Measurements from ENCODE around the gene GALNT2. TPM values are rescaled to one million over a fixed set of nuclear protein-coding genes. Genes with fewer than 3 reads are reported as not detected.

Gene GALNT2
- polyA plus RNA-seq, 2 donors: 11.2 to 15.3 TPM

DNA sequence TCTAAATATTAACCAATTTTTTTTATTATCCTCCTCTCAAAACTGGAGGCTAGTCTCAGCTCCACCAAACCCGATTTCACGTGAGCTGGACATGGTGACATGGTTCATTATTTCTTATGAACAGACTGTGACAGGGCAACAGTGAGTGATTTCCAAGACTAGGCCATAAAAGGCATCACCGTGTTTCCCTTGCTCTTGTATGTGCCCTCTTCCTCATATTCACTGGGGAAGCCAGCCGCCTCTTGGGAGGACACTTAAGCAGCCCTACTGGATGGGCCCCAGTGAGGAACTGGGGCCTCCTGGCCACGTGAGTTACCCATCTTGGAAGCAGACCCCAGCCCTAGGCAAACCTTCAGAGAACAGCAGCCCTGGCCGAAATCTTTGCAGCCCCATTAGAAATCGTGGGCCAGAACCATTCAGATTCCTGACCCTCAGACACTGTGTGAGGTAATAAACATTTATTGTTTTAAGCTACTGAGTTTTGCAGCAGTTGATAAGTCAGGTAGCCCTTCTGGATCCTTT is 105.0 kb downstream of the GALNT2 start:
- H3K36me3 ChIP-seq (ENCODE audit: control insufficient read depth in 2 of 2, insufficient read depth in 2 of 2, low read length in 1 of 2): no peaks in the 10 kb centered on the region
- 91 to 93% methylated on average over 7 of the region's 7 CpGs for WGBS, 2 donors
- H3K27me3 ChIP-seq (ENCODE audit: control insufficient read depth in 1 of 2, insufficient read depth in 2 of 2, low read length in 2 of 2): no peaks in the 10 kb centered on the region
- H3K9me3 ChIP-seq (ENCODE audit: control insufficient read depth in 2 of 2, insufficient read depth in 1 of 2, low read depth in 1 of 2, low read length in 1 of 2): no peaks in the 10 kb centered on the region
- no peak overlapping the region for H3K4me3 ChIP-seq (ENCODE audit: low read depth in 1 of 2, low read length in 2 of 2)
- no peak overlapping the region for H3K27ac ChIP-seq (ENCODE audit: low read depth in 2 of 2, low read length in 1 of 2)
- H3K4me1 ChIP-seq (ENCODE audit: control insufficient read depth in 2 of 2, insufficient read depth in 2 of 2, low read length in 1 of 2): peaks cover 2% of the 10 kb centered on the region in 2 donors

GRCh38 chr1:230173187-230173975 is 106.3 kb downstream of the GALNT2 start:
- Histone ChIP-seq H3K36me3 (ENCODE audit: control insufficient read depth in 2 of 2, insufficient read depth in 2 of 2, low read length in 1 of 2) (no peaks in the 10 kb centered on the region), H3K27ac (ENCODE audit: low read depth in 2 of 2, low read length in 1 of 2) (no peak overlapping the region), H3K27me3 (ENCODE audit: control insufficient read depth in 1 of 2, insufficient read depth in 2 of 2, low read length in 2 of 2) (no peaks in the 10 kb centered on the region), H3K4me3 (ENCODE audit: low read depth in 1 of 2, low read length in 2 of 2) (no peak overlapping the region), H3K4me1 (ENCODE audit: control insufficient read depth in 2 of 2, insufficient read depth in 2 of 2, low read length in 1 of 2) (peaks cover 2% of the 10 kb centered on the region in 2 donors), H3K9me3 (ENCODE audit: control insufficient read depth in 2 of 2, insufficient read depth in 1 of 2, low read depth in 1 of 2, low read length in 1 of 2) (no peaks in the 10 kb centered on the region)
- WGBS, 2 donors: 95 to 96% methylated on average over 11 of the region's 11 CpGs

GRCh38 chr1:230174041-230174440 is 107.0 kb downstream of the GALNT2 start:
- WGBS, 2 donors: 85 to 87% methylated on average over 7 of the region's 7 CpGs
- H3K27me3 ChIP-seq (ENCODE audit: control insufficient read depth in 1 of 2, insufficient read depth in 2 of 2, low read length in 2 of 2): no peaks in the 10 kb centered on the region
- H3K9me3 ChIP-seq (ENCODE audit: control insufficient read depth in 2 of 2, insufficient read depth in 1 of 2, low read depth in 1 of 2, low read length in 1 of 2): no peaks in the 10 kb centered on the region
- peaks cover 2% of the 10 kb centered on the region in 2 donors for H3K4me1 ChIP-seq (ENCODE audit: control insufficient read depth in 2 of 2, insufficient read depth in 2 of 2, low read length in 1 of 2)
- no peak overlapping the region for H3K27ac ChIP-seq (ENCODE audit: low read depth in 2 of 2, low read length in 1 of 2)
- no peaks in the 10 kb centered on the region for H3K36me3 ChIP-seq (ENCODE audit: control insufficient read depth in 2 of 2, insufficient read depth in 2 of 2, low read length in 1 of 2)
- H3K4me3 ChIP-seq (ENCODE audit: low read depth in 1 of 2, low read length in 2 of 2): no peak overlapping the region

DNA sequence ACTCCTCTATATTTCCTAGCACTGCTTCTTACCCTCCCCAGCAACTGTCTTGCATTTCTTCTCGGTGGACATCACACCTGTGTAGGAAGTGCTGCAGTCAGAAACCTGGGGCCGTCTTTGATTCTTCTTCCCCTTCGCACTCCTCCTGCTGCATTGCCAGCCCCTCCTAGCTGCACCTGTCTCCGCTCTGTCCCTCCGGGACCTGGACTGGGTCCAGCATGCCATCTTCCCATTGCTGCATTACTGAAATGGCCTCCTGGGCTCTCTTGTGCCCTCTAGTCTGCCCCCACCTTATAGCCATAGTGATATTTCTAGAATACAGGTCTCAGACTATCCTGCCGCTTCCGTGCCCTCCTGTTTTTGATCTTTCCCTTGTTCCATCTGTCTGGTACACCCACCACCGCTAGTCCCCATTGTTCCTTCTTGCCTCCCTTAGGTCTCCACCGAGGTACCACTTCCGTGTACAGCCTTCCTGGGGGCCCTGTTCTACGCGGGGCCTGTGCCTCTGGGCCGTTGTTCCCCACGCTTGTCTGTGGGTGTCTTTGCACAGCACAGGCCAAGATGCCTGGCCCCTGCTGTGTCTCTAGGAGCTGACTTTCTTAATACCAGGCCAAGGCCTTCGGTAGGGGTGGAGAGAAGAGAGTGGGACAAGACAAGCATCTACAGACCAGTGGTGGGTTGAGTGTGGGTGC is 107.6 kb downstream of the GALNT2 start:
- H3K4me1 ChIP-seq (ENCODE audit: control insufficient read depth in 2 of 2, insufficient read depth in 2 of 2, low read length in 1 of 2): peaks cover 2% of the 10 kb centered on the region in 2 donors
- H3K27me3 ChIP-seq (ENCODE audit: control insufficient read depth in 1 of 2, insufficient read depth in 2 of 2, low read length in 2 of 2): no peaks in the 10 kb centered on the region
- H3K27ac ChIP-seq (ENCODE audit: low read depth in 2 of 2, low read length in 1 of 2): no peak overlapping the region
- H3K9me3 ChIP-seq (ENCODE audit: control insufficient read depth in 2 of 2, insufficient read depth in 1 of 2, low read depth in 1 of 2, low read length in 1 of 2): no peaks in the 10 kb centered on the region
- H3K4me3 ChIP-seq (ENCODE audit: low read depth in 1 of 2, low read length in 2 of 2): no peak overlapping the region
- no peaks in the 10 kb centered on the region for H3K36me3 ChIP-seq (ENCODE audit: control insufficient read depth in 2 of 2, insufficient read depth in 2 of 2, low read length in 1 of 2)
- 90 to 95% methylated on average over 15 of the region's 15 CpGs for whole genome bisulfite sequencing, 2 donors

GRCh38 chr1:230175163-230175747 is 108.2 kb downstream of the GALNT2 start:
- Histone ChIP-seq H3K27me3 (ENCODE audit: control insufficient read depth in 1 of 2, insufficient read depth in 2 of 2, low read length in 2 of 2) (no peaks in the 10 kb centered on the region), H3K36me3 (ENCODE audit: control insufficient read depth in 2 of 2, insufficient read depth in 2 of 2, low read length in 1 of 2) (no peaks in the 10 kb centered on the region), H3K9me3 (ENCODE audit: control insufficient read depth in 2 of 2, insufficient read depth in 1 of 2, low read depth in 1 of 2, low read length in 1 of 2) (no peaks in the 10 kb centered on the region), H3K27ac (ENCODE audit: low read depth in 2 of 2, low read length in 1 of 2) (no peak overlapping the region), H3K4me3 (ENCODE audit: low read depth in 1 of 2, low read length in 2 of 2) (no peak overlapping the region), H3K4me1 (ENCODE audit: control insufficient read depth in 2 of 2, insufficient read depth in 2 of 2, low read length in 1 of 2) (peaks cover 2% of the 10 kb centered on the region in 2 donors)
- WGBS, 2 donors: 65 to 82% methylated on average over 4 of the region's 4 CpGs

DNA sequence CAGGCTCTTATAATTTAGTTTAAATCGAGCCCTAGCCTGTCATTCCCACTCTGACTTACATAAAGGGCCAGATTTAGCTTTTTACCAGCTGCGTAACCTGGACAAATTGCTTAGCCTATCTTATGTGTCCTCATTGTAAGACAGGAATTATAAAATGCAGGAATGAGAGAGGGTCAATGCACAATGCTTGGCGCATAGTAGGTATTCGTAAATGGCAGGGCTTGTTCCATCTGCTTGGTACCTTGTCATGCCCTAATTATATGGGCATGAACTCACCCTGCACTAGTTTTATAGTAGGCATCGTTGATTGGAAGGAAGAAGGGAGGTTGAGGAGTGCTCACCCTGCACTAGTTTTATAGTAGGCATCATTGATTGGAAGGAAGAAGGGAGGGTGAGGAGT is 108.8 kb downstream of the GALNT2 start:
- 89 to 90% methylated on average over 5 of the region's 5 CpGs for WGBS, 2 donors
- Histone ChIP-seq H3K27ac (ENCODE audit: low read depth in 2 of 2, low read length in 1 of 2) (no peak overlapping the region), H3K9me3 (ENCODE audit: control insufficient read depth in 2 of 2, insufficient read depth in 1 of 2, low read depth in 1 of 2, low read length in 1 of 2) (no peaks in the 10 kb centered on the region), H3K27me3 (ENCODE audit: control insufficient read depth in 1 of 2, insufficient read depth in 2 of 2, low read length in 2 of 2) (no peaks in the 10 kb centered on the region), H3K36me3 (ENCODE audit: control insufficient read depth in 2 of 2, insufficient read depth in 2 of 2, low read length in 1 of 2) (no peaks in the 10 kb centered on the region), H3K4me3 (ENCODE audit: low read depth in 1 of 2, low read length in 2 of 2) (no peak overlapping the region), H3K4me1 (ENCODE audit: control insufficient read depth in 2 of 2, insufficient read depth in 2 of 2, low read length in 1 of 2) (peaks cover 0 to 2% of the 10 kb centered on the region in 2 donors)

DNA sequence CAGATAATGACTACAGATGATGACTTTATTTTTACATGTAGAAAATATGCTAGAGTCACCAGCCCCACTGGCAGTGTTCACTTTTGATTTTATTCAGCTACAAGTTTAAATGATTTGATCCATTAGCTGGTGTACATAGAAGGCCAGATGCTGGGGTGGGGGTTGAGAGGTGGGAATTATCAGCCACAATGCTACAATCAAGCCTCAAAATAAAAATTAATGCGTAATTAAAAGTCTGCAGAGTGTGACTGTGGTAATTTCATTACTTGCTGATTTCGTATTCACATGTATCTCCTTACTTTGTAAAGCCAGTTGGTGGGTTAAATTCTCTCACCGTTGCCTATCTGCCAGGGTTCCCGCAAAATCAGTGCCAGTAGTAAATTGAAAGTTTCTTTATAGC is 109.3 kb downstream of the GALNT2 start:
- Histone ChIP-seq H3K4me1 (ENCODE audit: control insufficient read depth in 2 of 2, insufficient read depth in 2 of 2, low read length in 1 of 2) (peaks cover 0 to 2% of the 10 kb centered on the region in 2 donors), H3K4me3 (ENCODE audit: low read depth in 1 of 2, low read length in 2 of 2) (no peak overlapping the region), H3K27me3 (ENCODE audit: control insufficient read depth in 1 of 2, insufficient read depth in 2 of 2, low read length in 2 of 2) (no peaks in the 10 kb centered on the region), H3K27ac (ENCODE audit: low read depth in 2 of 2, low read length in 1 of 2) (no peak overlapping the region), H3K36me3 (ENCODE audit: control insufficient read depth in 2 of 2, insufficient read depth in 2 of 2, low read length in 1 of 2) (no peaks in the 10 kb centered on the region), H3K9me3 (ENCODE audit: control insufficient read depth in 2 of 2, insufficient read depth in 1 of 2, low read depth in 1 of 2, low read length in 1 of 2) (no peaks in the 10 kb centered on the region)
- WGBS, 2 donors: 66 to 76% methylated on average over 4 of the region's 4 CpGs

DNA sequence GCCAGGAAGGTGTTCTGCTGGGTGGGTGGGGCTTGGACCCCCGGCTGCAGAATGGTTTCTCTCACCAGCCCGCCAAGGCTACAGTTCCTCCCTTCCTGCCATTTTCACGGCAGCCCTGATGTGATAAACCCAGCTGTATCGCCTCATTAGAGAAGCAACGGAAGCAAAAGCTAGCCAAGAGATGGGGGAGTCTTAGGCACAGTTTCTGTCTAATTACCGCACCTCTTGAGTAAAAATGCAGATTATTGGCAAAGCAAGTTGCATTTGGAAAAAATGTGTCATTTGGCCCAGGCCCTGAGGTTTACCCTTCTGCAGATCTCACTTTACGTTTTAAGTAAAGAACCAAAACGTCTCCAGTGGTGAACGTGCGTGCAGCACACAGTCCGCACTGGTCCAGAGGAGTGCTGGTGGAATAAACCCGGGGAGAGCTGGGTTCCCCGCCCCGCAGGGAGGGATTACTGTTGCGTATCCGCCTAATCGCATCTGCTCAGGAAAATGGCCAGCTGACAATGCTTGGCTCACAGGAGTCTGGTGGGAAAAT is 109.9 kb downstream of the GALNT2 start:
- 56 to 57% methylated on average over 17 of the region's 17 CpGs for WGBS, 2 donors
- no peak overlapping the region for H3K4me3 ChIP-seq (ENCODE audit: low read depth in 1 of 2, low read length in 2 of 2)
- H3K27ac ChIP-seq (ENCODE audit: low read depth in 2 of 2, low read length in 1 of 2): no peak overlapping the region
- no peaks in the 10 kb centered on the region for H3K9me3 ChIP-seq (ENCODE audit: control insufficient read depth in 2 of 2, insufficient read depth in 1 of 2, low read depth in 1 of 2, low read length in 1 of 2)
- H3K27me3 ChIP-seq (ENCODE audit: control insufficient read depth in 1 of 2, insufficient read depth in 2 of 2, low read length in 2 of 2): no peaks in the 10 kb centered on the region
- H3K36me3 ChIP-seq (ENCODE audit: control insufficient read depth in 2 of 2, insufficient read depth in 2 of 2, low read length in 1 of 2): no peaks in the 10 kb centered on the region
- peaks cover 0 to 2% of the 10 kb centered on the region in 2 donors for H3K4me1 ChIP-seq (ENCODE audit: control insufficient read depth in 2 of 2, insufficient read depth in 2 of 2, low read length in 1 of 2)

DNA sequence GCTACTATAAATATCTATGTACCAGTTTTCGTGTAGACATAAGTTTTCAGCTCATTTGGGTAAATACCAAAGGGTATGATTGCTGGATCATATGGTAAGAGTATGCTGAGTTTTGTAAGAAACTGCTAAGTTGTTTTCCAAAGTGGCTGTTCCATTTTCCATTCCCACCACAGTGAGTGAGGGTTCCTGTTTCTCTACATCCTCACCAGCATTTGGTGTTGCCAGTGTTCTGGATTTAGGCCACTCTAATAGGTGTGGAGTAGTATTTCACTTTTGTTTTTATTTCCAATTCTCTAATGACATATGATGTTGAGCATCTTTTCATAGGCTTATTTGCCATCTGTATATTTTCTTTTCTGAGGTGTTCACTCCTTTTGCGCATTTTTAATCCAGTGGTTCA is 112.2 kb downstream of the GALNT2 start:
- no peaks in the 10 kb centered on the region for H3K9me3 ChIP-seq (ENCODE audit: control insufficient read depth in 2 of 2, insufficient read depth in 1 of 2, low read depth in 1 of 2, low read length in 1 of 2)
- H3K27ac ChIP-seq (ENCODE audit: low read depth in 2 of 2, low read length in 1 of 2): no peak overlapping the region
- H3K4me3 ChIP-seq (ENCODE audit: low read depth in 1 of 2, low read length in 2 of 2): no peak overlapping the region
- no peaks in the 10 kb centered on the region for H3K4me1 ChIP-seq (ENCODE audit: control insufficient read depth in 2 of 2, insufficient read depth in 2 of 2, low read length in 1 of 2)
- no peaks in the 10 kb centered on the region for H3K27me3 ChIP-seq (ENCODE audit: control insufficient read depth in 1 of 2, insufficient read depth in 2 of 2, low read length in 2 of 2)
- no peaks in the 10 kb centered on the region for H3K36me3 ChIP-seq (ENCODE audit: control insufficient read depth in 2 of 2, insufficient read depth in 2 of 2, low read length in 1 of 2)
- 82 to 87% methylated on average over 2 of the region's 2 CpGs for WGBS, 2 donors
